Fibroblast of skin of left biceps (primary cell): Measurements from ENCODE around the gene KAZN.

Experiments used
- DNase-seq, 2 experiments: peaks; one replicate each; pipeline ENCODE4 v3.0.0-alpha.2; 2013; ENCODE audit warnings: low read depth in 2 of 2

Gene KAZN

DNA sequence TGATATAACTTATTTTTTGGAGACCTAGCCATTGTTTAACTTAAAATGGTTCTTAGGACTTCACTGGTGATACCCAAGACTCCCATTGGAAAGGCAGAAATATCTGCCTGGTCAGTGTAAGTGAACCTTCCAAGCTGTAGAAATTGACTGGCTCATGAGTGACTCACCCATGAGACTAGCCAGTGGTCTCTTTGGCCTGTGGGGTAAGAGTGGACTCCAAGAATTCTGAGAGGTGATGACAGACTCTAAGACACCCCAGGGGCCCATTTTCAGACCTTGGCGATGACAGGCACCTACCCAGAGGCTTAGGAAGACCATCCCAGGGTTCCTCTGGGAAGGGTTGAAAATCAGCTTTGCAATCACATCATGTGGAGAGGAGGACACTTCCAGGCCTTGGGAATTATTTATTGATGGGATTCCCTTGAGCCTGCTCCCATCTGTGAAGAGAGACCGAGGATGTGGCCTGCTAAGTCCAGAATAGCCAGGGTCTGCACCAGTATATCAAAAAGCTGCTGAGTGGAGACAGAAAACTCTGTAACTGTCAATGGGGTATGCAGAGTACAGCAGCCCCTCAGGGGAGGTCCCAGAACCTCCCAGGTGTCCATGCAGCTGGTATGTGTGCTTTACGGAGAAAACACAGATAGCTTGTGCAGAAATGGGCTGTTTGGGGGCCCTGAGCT is 78.9 kb downstream of the KAZN start:
- DNase-seq = no peak

DNA sequence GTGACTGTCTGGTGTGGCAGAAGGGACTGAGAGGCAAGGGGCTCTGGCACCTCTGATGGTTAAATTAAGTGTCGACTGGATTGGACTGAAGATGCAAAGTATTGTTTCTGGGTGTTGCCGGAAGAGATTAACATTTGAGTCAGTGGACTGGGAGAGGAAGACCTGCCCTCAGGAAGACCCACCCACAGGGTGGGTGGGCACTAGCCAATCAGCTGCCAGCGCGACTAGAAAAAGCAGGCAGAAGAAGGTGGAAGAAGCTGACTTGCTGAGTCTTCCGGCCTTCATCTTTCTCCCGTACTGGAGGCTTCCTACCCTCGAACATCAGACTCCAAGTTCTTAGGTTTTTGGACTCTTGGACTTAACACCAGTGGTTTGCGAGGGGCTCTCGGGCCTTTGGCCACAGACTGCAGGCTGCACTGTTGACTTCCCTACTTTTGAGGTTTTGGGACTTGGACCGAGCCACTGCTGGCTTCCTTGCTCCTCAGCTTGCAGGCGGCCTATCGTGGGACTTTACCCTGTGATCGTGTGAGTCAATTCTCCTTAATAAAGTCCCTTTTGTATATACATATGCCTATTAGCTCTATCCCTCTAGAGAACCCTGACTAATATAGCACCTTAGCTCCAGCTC is 79.6 kb downstream of the KAZN start:
- DNase-seq = no peak

DNA sequence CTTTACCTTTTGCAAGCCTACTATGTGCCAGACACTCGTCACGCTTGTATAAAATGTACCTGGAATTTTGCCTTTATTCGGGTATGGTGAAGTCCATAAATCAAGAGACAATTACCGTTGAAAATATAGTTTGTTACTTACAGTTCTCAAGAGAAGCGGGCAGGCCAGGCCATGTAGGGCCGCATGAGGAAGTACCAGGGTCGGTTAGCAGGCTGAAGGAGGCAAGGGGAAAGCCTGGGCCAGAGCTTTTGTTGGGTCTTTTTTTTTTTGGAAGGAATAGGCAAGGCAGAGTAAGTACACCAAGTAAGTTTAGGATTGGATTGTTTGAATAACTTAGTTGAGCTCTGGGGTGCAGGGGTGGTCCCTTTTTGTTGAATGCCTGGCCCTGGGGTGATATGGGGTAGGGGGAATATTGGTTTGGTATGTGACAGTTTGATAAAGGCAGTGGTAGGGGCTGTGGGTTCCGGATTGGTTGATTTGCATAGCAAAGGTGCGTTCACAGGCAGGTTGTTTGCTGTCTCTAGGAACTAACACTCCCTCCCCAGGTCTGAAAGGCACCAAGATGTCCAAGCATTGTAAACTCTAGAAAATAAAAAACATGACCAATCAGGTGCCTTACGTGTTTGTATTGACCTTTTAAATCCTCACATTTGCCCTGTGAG is 80.7 kb downstream of the KAZN start:
- DNase-seq = no peak

DNA sequence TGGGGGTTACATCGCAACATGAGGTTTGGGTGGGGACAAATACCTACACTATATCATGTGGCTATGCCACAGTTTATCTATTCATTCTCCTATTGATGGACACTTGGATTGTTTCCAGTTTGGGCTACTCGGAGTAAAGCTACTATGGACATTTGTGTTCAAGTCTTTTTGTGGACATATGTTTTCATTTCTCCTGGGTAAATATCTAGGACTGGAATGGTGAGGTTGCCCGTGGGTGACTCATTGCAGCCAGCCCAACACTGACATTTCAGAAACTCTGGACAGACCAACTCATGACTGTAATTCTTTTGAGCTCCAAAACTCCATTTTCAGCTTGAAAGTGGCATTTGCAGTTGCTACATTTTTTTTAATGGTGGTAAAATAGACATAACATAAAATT is 82.7 kb downstream of the KAZN start:
- DNase-seq = no peak

DNA sequence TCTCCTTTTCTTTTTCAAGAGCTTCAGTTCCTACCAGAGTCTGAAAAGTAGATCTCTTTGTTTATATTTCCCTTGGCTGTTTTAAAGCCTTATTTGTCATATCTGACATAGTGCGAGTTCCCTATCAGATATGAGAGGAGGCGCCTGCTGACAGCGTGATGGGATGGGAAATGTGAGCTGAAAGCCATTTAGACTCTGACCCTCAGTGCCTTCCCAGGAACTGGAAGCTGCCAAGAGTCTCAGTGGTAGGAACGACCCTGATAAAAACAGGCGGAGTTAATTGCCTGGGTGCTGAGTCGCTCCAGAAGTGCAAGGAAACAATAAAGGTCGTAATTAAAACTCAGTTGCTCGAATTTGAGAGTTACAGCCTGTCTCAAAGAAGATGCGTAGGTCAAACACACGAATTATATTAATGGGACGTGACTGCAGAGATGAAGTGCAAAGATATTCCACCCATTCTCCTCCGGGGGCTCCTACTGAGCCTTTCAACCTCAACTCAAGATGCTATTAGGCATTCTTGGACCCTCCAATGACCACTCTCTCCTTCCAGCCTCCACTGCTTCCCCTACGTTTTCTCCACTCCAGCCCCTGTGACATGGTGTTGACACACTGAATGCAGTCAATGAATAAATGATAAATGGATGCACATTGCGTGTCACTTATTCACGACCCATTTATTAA is 84.6 kb downstream of the KAZN start:
- DNase-seq = no peak

DNA sequence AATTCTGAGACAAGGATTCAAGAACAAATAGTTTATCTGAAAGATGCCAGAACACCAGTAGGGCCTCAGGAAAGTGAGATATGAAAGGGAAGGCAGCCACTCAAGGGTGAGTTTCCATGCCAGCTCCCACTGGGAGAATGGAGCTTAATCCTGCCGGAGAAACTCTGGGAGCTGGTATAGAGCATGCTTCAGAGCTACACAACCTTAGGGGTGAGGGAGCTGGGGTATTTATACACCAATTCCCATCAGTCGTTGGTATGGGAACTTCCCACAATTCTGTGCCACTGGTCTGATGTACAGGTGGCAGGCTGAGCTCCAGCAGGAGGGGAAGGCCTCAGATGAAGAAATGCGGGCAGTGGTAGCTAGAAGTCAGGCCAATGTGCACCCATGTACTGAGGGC is 86.6 kb downstream of the KAZN start:
- no peak for DNase-seq

DNA sequence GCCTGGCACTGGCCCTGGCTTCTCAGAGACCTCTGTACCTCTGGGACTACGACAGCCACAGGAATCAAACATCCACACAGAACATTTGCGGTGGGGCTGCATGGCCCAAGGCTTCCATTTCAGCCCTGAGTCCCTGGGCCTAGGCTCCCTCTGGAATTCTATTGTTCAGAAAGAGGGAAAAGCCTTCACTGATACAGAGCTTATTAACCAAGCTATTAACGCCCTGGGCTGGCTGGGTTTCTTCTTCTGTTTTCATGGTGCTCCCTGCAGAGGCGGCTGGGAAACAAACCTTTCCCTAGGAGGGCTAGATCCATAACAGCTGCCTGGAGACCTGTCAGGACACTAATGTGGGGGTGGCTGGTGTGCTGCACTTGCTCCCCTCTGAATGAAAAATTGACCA is 88.2 kb downstream of the KAZN start:
- DNase-seq = no peak

DNA sequence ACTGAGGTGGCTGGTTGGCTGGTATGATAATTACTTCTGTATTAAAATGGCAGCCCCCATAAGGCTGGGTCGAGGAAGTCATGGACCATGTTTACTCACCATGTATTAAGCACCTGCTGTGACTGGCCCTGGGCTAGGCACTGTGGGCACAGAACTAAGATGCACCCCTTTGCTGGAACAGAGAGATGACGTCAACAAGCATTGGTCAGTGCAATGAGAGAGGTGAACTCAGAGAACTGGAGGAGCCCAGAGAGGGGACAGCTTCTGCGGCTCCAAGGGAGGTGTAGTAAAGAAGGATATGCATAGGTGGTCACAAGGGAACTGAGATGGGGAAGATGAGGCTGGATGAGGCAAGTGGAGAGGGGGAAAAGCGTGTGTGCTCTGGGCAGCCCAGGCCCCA is 88.7 kb downstream of the KAZN start:
- DNase-seq = no peak

DNA sequence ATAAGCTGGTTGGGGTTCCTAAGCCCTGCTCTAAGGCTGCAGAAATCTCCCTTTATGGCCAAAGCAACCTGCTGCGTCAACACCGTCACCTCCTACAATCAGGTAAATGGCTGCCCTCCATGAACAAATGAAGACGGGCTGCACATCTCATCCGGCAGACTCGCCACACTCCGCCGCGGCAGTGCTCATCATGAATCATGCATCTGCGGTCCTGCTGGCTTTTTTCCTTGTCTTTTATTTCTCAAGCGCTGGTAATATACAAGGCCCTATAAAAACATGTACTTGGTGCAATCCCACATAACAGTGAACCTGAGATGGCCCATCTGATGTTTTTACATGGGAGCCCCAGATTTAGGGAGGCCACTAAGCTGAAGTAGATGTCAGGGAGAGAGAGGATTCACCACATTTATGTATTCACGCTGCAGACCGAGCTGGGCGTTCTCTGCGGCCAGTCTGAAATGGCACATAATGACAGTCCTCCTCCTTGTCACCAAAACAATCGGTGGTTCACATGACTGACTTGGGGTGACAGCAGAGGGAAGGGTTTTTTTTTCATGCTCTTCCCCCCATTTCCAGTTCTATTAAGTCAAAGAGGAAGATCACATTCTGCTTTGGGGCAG is 91.6 kb downstream of the KAZN start:
- no peak for DNase-seq

DNA sequence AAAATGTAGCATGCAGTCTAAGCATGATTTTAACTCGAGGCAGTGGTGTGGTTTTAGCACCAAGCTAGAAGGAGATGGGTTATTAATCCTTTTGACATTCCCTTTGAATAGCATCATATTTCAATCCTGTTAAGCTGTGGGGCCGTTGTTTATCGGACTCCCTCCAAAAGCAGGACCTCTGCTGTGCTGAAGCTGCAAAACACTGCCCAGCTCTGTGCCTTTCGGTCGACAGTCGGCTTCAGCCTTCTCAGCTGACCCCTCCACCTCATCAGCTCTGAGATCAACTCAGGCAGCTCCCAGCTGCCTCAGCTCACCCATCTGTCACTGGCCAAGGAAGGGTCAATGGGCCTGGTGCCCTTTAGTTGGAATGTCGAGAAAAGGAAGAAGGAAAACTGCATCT is 95.5 kb downstream of the KAZN start:
- DNase-seq = no peak

DNA sequence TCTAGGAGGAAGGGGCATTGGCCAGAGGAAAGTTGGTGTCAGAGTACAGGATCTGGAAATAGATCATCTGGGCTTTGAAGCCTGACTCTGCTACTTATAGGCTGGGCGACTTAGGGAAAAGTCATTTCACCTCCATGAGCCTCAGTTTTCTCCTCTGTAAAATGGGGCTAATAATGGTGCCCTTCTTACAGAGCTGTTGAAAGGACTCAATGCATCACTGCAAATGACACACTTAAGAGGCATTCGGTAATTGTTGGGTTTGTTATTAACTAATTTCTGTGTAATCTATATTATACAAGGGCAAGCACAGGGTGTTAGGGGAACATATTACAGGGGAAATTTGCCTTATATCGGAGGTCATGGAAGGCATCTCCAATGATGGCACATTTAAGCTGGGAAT is 96.1 kb downstream of the KAZN start:
- no peak for DNase-seq

DNA sequence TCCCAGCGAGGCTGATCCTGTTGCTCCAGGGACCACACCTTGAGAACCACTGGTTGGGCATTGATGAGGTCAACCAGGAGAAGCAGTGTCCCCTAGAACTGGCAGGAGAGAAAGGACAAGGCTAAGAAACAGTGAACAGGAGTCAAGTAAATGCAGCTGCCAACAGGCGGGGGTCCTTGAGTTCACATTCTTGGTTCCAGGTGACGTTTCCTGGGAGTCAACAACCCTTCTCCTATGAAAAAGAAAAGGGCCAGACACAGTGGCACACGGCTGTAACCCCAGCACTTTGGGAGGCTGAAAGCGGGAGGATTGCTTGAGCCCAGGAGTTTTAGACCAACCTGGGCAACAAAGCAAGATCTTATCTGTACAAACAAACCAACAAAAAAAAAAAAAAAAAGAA is 98.3 kb downstream of the KAZN start:
- DNase-seq = no peak

DNA sequence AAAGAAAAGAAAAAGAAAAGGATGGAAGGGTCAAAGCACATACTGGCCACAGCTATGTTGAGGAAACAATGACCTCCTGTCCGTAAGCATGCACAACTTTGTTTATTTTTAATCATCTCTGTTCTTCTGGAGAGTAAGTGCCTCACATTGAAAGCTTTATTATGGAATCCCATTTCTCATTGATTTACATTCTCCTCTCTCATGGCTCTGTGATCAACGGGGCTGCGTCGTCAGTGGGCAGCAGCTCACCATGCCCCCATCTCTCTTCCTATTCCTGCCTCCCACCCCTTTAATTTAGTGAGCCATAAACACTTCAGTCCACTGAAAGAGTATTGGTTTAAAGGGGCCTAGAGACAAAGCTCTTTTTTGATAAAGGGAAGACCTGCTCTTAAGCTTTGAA is 98.9 kb downstream of the KAZN start:
- no peak for DNase-seq

DNA sequence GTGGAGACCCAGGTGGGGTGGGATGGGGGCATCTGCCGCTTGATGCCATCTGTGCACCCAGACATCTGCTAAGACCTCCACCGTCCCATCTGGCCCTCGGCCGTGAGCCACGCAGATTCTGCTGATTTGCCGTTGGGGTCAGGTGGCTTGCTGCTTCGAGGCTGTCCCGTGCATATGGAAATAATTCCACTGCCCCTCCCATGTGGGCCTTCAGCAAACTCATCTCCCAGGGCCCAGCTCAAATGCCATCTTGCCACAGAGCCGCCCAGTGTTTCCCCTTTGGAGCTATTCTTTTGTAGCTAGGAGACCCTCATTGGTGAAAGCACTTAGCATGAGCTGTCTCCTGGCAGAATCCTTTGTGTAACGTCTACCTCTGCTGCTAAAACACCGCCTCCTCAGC is 99.8 kb downstream of the KAZN start:
- no peak for DNase-seq

DNA sequence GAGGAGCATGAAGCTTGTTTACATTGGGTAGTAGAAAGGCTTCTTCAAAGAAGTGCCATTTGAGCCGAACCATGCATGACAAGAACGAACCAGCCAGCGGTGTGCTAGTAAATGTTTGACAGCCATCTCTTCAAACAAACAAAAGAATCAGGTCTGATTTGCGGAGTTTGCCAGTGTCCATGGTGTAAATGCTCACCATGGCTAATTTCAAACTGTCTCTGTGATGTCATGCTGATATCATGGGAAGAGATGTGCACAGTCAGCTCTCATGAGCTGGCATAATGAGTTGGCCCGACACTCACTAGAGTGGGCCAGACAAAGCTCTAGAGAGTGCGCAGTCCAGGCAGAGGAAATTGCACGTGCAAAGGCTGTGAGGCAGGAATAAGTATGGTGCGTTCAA is 101.1 kb downstream of the KAZN start:
- DNase-seq = no peak

DNA sequence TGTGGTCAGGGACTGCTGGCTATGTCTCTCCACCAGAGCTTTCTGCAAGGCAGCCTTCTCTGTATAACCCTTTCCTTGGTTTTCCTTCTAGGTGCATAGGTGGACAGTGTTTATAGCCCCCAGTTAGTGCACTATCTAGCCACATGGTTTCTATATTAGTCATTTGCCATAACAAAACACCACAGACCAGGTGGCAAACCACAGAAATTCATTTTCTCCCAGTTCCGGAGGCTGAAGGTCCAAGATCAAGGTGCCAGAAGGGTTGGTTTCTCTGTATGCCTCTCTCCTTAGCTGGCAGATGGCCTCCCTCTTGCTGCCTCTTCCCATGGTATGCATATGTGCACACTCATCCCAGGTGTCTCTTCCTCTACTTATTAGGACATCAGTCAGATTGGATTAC is 106.4 kb downstream of the KAZN start:
- no peak for DNase-seq

DNA sequence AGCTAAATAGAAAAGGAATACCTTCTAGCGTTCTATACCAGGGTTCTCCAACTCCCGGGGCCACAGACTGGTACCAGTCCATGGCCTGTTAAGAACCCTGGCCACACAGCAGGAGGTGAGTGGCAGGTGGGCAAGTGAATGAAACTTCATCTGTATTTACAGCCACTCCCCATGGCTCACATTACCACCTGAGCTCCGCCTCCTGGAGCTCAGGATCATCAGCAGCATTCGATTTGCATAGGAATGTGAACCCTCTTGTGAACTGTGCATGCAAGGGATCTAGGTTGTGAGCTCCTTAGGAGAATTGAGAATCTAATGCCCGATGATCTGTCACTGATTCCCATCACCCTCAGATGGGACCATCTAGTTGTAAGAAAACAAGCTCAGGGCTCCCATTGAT is 107.3 kb downstream of the KAZN start:
- no peak for DNase-seq

DNA sequence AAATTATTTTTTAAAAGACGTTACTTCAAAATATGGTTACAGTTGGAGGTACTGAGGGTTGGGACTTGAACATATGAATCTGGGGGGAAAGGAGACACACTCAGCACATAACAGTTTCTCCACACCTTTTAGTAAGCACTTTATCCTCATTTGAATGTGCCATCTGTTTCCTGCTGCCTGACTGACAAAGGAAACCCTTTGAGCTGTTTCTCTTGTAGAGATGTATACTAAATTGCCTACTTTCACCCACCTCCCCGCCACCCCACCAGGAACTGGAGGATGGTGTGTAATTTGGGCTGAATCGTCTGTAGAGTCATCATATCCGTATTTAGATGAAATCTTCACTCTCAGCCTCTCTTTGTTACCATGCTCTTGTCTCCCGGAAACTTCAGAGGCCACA is 108.1 kb downstream of the KAZN start:
- no peak for DNase-seq

DNA sequence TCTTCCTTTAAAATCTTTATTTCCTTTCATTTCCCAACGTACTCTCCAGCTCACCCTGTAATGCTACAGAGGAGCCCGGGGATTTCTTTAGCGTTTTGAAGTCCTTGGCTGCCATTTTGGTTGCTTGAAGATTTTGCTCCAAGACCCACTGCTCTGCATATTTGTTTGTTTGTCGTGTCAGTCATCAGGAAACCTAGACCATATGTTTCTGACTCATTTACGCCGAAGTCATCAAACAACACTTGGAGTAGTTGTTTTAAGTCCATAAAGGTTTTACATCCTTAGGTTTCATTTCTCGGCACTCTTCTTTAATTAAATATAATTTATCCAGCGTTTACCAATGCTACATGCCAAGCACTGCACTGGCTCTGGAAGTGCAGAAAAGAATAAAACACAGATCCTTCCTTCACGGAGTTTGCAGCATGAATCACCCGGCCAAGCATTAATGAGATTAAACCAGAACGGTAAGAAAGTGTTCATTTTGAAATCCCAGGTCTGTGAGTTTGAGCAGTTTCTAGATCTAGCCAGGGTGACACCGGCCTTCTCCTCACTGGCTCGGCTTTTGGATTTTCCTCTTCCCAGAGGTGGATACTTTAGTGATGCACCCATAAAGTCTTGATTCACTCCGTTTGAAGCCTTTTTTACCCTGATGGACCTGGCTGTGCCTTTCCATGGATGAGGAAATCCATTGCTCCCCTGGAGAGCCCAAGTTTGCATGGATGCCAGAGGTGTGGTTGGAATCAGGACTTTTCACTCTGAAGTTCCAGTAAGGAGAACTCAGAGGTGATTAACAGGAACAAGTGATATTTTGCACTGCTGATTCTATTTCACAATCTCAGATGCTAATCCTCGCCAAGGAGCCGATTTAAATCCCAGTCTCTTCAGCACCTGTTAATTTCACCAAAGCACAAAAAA is 109.3 kb downstream of the KAZN start:
- no peak for DNase-seq

DNA sequence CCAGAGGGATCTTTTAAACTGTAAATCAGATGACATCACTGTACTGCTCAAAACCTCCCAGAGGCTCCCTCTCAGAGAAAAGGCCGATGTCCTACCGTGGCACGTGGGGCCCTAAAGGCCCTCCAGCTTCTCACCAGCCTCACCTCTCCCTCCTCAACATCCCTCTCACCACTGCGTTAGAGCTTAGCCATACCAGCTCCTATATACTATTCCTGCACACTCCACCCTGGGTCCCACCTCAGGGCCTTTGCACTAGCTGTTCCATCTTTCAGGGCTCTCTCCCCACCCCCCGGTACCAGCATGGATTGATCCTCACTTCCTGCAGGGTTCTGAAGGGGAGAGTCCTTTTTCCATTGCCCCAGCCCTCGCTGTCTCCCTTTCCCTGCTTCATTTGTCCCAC is 111.8 kb downstream of the KAZN start:
- no peak for DNase-seq

DNA sequence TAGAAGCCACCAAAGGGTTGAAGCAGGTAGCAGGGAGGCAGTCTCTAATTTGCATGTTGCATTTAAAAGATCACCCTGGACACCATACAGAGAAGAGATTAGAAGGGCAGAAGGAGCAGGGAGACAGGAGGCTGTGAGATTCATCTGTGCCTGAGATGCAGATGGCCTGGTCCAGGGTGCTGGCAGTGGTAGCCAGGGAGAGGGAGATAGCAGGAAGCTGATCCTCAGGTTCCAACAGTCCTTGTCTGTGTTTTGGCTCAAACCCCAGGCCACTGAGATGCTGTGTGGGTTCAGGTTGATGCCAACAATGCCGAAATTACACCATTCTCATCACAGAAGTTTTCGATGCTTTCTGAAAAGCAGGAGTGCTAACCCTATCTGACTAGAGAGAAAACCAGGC is 113.7 kb downstream of the KAZN start:
- DNase-seq = no peak
